Activated naive CD8-positive, alpha-beta T cell treated with anti-CD3 and anti-CD28 coated beads for 36 hours (primary cell): Measurements from ENCODE around the gene SPCS2. TPM values are rescaled to one million over a fixed set of nuclear protein-coding genes. Genes with fewer than 3 reads are reported as not detected.
A peak's percentile ranks its signal among the peaks of the same experiment; 100 is the strongest.
"Not testable (repeated sequence)": the region's sequence is repeated elsewhere in the genome, so short reads cannot be mapped to it uniquely, and the experiment has no call there.

Source experiments
- DNase-seq: peaks from one replicate; pipeline ENCODE4 v3.0.0; 2021
- H3K27ac Mint-ChIP-seq: one replicate; pipeline ENCODE4 v1.8.0; 2022; ENCODE audit warnings: mild to moderate bottlenecking, moderate library complexity, mixed read lengths
- H3K27me3 Mint-ChIP-seq: one replicate; pipeline ENCODE4 v1.8.0; 2022; ENCODE audit warnings: mild to moderate bottlenecking, mixed read lengths
- H3K36me3 Mint-ChIP-seq: one replicate; pipeline ENCODE4 v1.8.0; 2021; ENCODE audit warnings: mild to moderate bottlenecking, mixed read lengths
- H3K4me1 Mint-ChIP-seq: one replicate; pipeline ENCODE4 v1.8.0; 2021; ENCODE audit warnings: mixed read lengths
- H3K4me3 Mint-ChIP-seq: one replicate; pipeline ENCODE4 v1.8.0; 2022; ENCODE audit warnings: mild to moderate bottlenecking, moderate library complexity, mixed read lengths
- H3K9me3 Mint-ChIP-seq: one replicate; pipeline ENCODE4 v1.8.0; 2022; ENCODE audit warnings: mixed read lengths
- total RNA-seq, 2 experiments: library from RNA; stranded (reverse); gene quantifications; one replicate each; pipeline ENCODE4 v1.2.3, GENCODE V29; 2021

The SPCS2 gene
- total RNA-seq, 2 experiments from 2014 or later = 137 to 139 TPM

GRCh38 chr11:75004215-75004614 is 55.1 kb downstream of the SPCS2 start:
- Mint-ChIP-seq H3K27ac (no peak overlapping the region), H3K27me3 (no peaks in the 10 kb centered on the region), H3K9me3 (no peaks in the 10 kb centered on the region), H3K4me1 (peaks cover 6% of the 10 kb centered on the region), H3K4me3 (no peak overlapping the region), H3K36me3 (peaks cover 32% of the 10 kb centered on the region)
- no peak for DNase-seq

GRCh38 chr11:75011357-75011756 is 62.3 kb downstream of the SPCS2 start:
- H3K4me3 Mint-ChIP-seq = no peak overlapping the region
- H3K27ac Mint-ChIP-seq = no peak overlapping the region
- H3K27me3 Mint-ChIP-seq = no peaks in the 10 kb centered on the region
- no peaks in the 10 kb centered on the region for H3K4me1 Mint-ChIP-seq
- no peaks in the 10 kb centered on the region for H3K9me3 Mint-ChIP-seq
- DNase-seq = no peak
- peaks cover 24% of the 10 kb centered on the region for H3K36me3 Mint-ChIP-seq

- no peak for DNase-seq
- no peaks in the 10 kb centered on the region for H3K27me3 Mint-ChIP-seq
- peaks cover 25% of the 10 kb centered on the region for H3K36me3 Mint-ChIP-seq
- H3K9me3 Mint-ChIP-seq = no peaks in the 10 kb centered on the region
- no peak overlapping the region for H3K27ac Mint-ChIP-seq
- H3K4me3 Mint-ChIP-seq = no peak overlapping the region
- no peaks in the 10 kb centered on the region for H3K4me1 Mint-ChIP-seq
Measured at GRCh38 chr11:75011872-75012271, 62.8 kb downstream of the SPCS2 start.

GRCh38 chr11:75013051-75013450 is 64.0 kb downstream of the SPCS2 start:
- H3K27me3 Mint-ChIP-seq = no peaks in the 10 kb centered on the region

GRCh38 chr11:75014129-75014528 is 65.1 kb downstream of the SPCS2 start:
- Mint-ChIP-seq H3K27ac (no peak overlapping the region), H3K36me3 (peaks cover 27% of the 10 kb centered on the region), H3K9me3 (peaks cover 3% of the 10 kb centered on the region), H3K4me1 (no peaks in the 10 kb centered on the region), H3K27me3 (no peaks in the 10 kb centered on the region), H3K4me3 (no peak overlapping the region)
- DNase-seq = no peak

More at GRCh38 chr11:75013051-75013450, 64.0 kb downstream of the SPCS2 start:
- Mint-ChIP-seq H3K4me1 (no peaks in the 10 kb centered on the region), H3K27ac (no peak overlapping the region), H3K4me3 (no peak overlapping the region), H3K36me3 (peaks cover 22% of the 10 kb centered on the region), H3K9me3 (no peaks in the 10 kb centered on the region)
- no peak for DNase-seq

- H3K27me3 Mint-ChIP-seq, H3K4me3 Mint-ChIP-seq, H3K27ac Mint-ChIP-seq, H3K4me1 Mint-ChIP-seq, DNase-seq, H3K36me3 Mint-ChIP-seq, H3K9me3 Mint-ChIP-seq: not testable (repeated sequence)
Measured at GRCh38 chr11:75019200-75019599, 70.1 kb downstream of the SPCS2 start.

GRCh38 chr11:75020328-75020727 is 71.3 kb downstream of the SPCS2 start:
- not testable (repeated sequence) for H3K27ac Mint-ChIP-seq, H3K9me3 Mint-ChIP-seq, H3K27me3 Mint-ChIP-seq, H3K4me3 Mint-ChIP-seq, H3K36me3 Mint-ChIP-seq, H3K4me1 Mint-ChIP-seq, DNase-seq

GRCh38 chr11:75022296-75022695 is 73.2 kb downstream of the SPCS2 start:
- Mint-ChIP-seq H3K9me3 (peaks cover 3% of the 10 kb centered on the region), H3K27me3 (no peaks in the 10 kb centered on the region), H3K36me3 (peaks cover 6% of the 10 kb centered on the region), H3K4me3 (no peak overlapping the region), H3K4me1 (no peaks in the 10 kb centered on the region), H3K27ac (no peak overlapping the region)
- DNase-seq = no peak

GRCh38 chr11:75022759-75023396 is 73.8 kb downstream of the SPCS2 start:
- H3K9me3 Mint-ChIP-seq = peaks cover 3% of the 10 kb centered on the region
- peaks cover 6% of the 10 kb centered on the region for H3K36me3 Mint-ChIP-seq
- H3K4me1 Mint-ChIP-seq = no peaks in the 10 kb centered on the region
- no peak overlapping the region for H3K27ac Mint-ChIP-seq
- H3K27me3 Mint-ChIP-seq = no peaks in the 10 kb centered on the region
- H3K4me3 Mint-ChIP-seq = no peak overlapping the region
- DNase-seq = peak; percentile 65

GRCh38 chr11:75023446-75024067 is 74.5 kb downstream of the SPCS2 start:
- no peak for DNase-seq
- Mint-ChIP-seq H3K4me3 (no peak overlapping the region), H3K27ac (no peak overlapping the region), H3K27me3 (no peaks in the 10 kb centered on the region), H3K4me1 (no peaks in the 10 kb centered on the region), H3K9me3 (peaks cover 3% of the 10 kb centered on the region), H3K36me3 (peaks cover 4% of the 10 kb centered on the region)

GRCh38 chr11:75024068-75024449 is 75.0 kb downstream of the SPCS2 start:
- Mint-ChIP-seq H3K4me3 (no peak overlapping the region), H3K36me3 (no peaks in the 10 kb centered on the region), H3K27me3 (no peaks in the 10 kb centered on the region), H3K9me3 (no peaks in the 10 kb centered on the region), H3K27ac (no peak overlapping the region), H3K4me1 (no peaks in the 10 kb centered on the region)
- no peak for DNase-seq

GRCh38 chr11:75024764-75025211 is 75.7 kb downstream of the SPCS2 start:
- Mint-ChIP-seq H3K27me3 (no peaks in the 10 kb centered on the region), H3K36me3 (no peaks in the 10 kb centered on the region), H3K4me1 (no peaks in the 10 kb centered on the region)

GRCh38 chr11:75025561-75025960 is 76.5 kb downstream of the SPCS2 start:
- H3K27ac Mint-ChIP-seq = no peak overlapping the region
- no peaks in the 10 kb centered on the region for H3K4me1 Mint-ChIP-seq
- H3K27me3 Mint-ChIP-seq = no peaks in the 10 kb centered on the region
- no peak overlapping the region for H3K4me3 Mint-ChIP-seq
- DNase-seq = no peak
- H3K9me3 Mint-ChIP-seq = no peaks in the 10 kb centered on the region
- no peaks in the 10 kb centered on the region for H3K36me3 Mint-ChIP-seq

More at GRCh38 chr11:75024764-75025211, 75.7 kb downstream of the SPCS2 start:
- no peak for DNase-seq
- H3K27ac Mint-ChIP-seq = no peak overlapping the region
- H3K4me3 Mint-ChIP-seq = no peak overlapping the region
- no peaks in the 10 kb centered on the region for H3K9me3 Mint-ChIP-seq

GRCh38 chr11:75028321-75028720 is 79.3 kb downstream of the SPCS2 start:
- no peaks in the 10 kb centered on the region for H3K9me3 Mint-ChIP-seq
- no peak overlapping the region for H3K27ac Mint-ChIP-seq
- H3K27me3 Mint-ChIP-seq = no peaks in the 10 kb centered on the region
- H3K4me1 Mint-ChIP-seq = no peaks in the 10 kb centered on the region
- no peaks in the 10 kb centered on the region for H3K36me3 Mint-ChIP-seq
- DNase-seq = no peak
- no peak overlapping the region for H3K4me3 Mint-ChIP-seq
